ENCODE results near the gene GRK5. TPM values are rescaled to one million over a fixed set of nuclear protein-coding genes. Genes with fewer than 3 reads are reported as not detected.

GRK5 gene
- total and polyA plus RNA-seq, 8 donors, result 34.6 to 60.8 (median 54.5) TPM

DNA sequence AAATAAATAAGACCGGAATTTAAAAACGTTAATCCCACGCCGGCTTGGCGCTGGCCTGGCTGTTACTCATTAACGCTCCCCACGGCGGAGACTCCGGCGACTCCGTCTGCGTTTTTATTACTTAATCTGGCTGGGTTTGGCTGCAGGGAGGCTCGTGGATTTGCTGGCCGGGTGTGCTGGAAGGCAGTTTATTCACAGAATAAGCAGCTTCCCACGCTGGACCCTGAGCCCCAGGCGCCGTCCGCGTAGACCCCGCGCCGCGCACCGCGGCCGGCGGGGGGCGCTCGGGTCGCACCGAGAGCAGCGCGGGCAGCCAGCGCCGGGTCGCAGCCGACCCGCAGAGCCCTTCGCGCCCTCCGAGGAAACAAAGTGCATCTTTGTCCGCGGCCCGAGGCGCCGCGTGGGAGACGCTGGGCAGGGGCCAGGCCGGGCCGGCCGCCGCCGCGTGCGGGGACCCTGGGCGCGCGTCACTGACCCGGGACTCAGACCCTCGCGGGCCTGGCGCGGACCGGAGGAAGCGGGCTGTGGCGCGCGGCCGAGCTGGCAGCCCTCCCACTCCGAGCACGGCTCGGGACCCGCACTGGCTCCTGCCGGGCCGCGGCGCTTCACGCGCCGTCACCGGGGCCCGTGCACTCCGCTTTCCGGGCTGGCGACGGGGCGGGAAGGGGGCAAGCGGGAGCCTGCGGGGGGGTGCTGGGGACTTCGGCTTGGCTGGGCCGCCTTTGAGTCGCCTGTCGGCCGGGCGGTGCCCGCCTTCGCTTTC lies 587 bp upstream of the GRK5 start:
- Histone ChIP-seq H3K36me3 (no peaks in the 10 kb centered on the region), H3K4me1 (peaks cover 12 to 42% of the 10 kb centered on the region in 2 donors), H3K9me3 (no peaks in the 10 kb centered on the region), H3K27me3 (peaks cover 0 to 16% of the 10 kb centered on the region in 2 donors), H3K4me3 (peak overlapping the region; percentile 91 to 94), H3K27ac (peak overlapping the region; percentile 94 to 97)
- DNase-seq, result peak; percentile 66 to 92 (median 84)
- intact Hi-C loops (cut with DNase I), result loop anchor here in 1 of 2 donors (10.0 kb wide), 3 partner anchors 78 to 238 kb away; no protein-coding TSS in a partner anchor
- peak; percentile 73 for ATAC-seq
- TF ChIP-seq, protein P1, sequence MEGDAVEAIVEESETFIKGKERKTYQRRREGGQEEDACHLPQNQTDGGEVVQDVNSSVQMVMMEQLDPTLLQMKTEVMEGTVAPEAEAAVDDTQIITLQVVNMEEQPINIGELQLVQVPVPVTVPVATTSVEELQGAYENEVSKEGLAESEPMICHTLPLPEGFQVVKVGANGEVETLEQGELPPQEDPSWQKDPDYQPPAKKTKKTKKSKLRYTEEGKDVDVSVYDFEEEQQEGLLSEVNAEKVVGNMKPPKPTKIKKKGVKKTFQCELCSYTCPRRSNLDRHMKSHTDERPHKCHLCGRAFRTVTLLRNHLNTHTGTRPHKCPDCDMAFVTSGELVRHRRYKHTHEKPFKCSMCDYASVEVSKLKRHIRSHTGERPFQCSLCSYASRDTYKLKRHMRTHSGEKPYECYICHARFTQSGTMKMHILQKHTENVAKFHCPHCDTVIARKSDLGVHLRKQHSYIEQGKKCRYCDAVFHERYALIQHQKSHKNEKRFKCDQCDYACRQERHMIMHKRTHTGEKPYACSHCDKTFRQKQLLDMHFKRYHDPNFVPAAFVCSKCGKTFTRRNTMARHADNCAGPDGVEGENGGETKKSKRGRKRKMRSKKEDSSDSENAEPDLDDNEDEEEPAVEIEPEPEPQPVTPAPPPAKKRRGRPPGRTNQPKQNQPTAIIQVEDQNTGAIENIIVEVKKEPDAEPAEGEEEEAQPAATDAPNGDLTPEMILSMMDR (IDR thresholded peaks at IDR 0.05), result peak; percentile 75

DNA sequence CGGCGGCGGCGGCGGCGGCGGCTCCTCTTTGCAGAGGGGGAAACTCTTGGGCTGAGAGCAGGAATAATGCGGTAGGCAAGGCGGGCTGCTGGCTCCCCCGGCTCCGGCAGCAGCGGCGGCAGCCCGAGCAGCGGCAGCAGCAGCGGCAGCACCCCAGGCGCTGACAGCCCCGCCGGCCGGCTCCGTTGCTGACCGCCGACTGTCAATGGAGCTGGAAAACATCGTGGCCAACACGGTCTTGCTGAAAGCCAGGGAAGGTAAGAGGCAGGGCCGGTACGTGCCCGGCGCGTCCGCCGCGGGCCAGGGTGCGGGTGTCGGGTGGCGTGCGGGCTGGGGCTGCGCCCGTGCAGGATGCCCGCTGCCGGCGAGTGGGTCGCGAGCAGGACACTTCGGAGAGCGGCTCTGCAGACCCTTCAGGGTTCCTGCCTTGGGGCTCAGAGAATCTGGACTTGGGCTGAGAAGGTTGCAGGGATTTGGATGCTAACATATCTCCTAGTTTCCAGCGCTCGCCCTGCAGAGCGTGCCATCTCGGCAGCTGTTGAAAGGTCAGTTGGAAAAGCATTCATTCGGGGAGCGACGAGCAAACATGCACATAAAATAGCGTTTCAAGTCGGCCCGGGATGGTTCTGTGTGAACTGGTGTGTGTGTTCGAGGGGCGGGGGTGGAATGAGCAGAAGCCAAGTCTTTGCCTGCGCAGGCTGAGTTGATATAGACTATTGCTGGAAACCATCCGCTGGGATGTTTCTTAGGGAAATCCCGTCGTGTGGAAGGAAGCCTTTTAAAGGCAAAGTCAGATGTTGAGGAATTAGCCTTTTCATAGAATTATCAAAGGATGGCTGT lies 562 bp downstream of the GRK5 start:
- intact Hi-C loops (cut with DNase I), result loop anchor here in 1 of 2 donors (10.0 kb wide), 3 partner anchors 77 to 237 kb away; no protein-coding TSS in a partner anchor
- ATAC-seq (peak; percentile 12), DNase-seq (peak in 3 of 4 donors; percentile 37 to 88 (median 67))
- H3K27me3 ChIP-seq, result peaks cover 0 to 16% of the 10 kb centered on the region in 2 donors
- TF ChIP-seq, protein P1 (IDR thresholded peaks at IDR 0.05), result no peak
- no peaks in the 10 kb centered on the region for H3K36me3 ChIP-seq
- peaks cover 20 to 54% of the 10 kb centered on the region in 2 donors for H3K4me1 ChIP-seq
- no peaks in the 10 kb centered on the region for H3K9me3 ChIP-seq
- peak overlapping the region; percentile 69 to 97 for H3K27ac ChIP-seq
- H3K4me3 ChIP-seq, result peak overlapping the region; percentile 91 to 94

DNA sequence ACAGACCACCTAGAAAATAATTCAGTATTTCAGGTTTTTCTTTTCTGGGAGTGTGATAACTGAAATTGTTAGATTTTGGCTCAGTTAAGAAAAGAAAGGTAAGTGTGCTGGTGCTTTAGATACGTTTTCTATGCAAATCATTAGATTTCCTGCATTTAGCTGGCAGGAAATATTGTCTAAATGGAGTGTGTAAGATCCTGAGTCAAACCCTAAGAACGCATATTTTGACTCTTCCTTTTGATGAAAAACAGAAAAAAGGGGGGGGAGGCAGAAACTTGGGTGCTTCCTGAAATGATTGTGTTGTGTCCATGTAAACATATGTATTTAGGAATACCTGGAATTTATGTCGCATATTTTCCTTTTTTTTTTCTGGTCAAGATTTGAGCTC lies 1.2 kb downstream of the GRK5 start:
- TF ChIP-seq, protein P1 (IDR thresholded peaks at IDR 0.05), result no peak
- intact Hi-C loops (cut with DNase I), result loop anchor here in 1 of 2 donors (10.0 kb wide), 3 partner anchors 76 to 236 kb away; no protein-coding TSS in a partner anchor
- no peak for DNase-seq
- ATAC-seq, result no peak
- peak overlapping the region; percentile 69 to 97 for H3K27ac ChIP-seq
- no peaks in the 10 kb centered on the region for H3K36me3 ChIP-seq
- H3K4me3 ChIP-seq, result peak overlapping the region; percentile 91 to 94
- peaks cover 24 to 60% of the 10 kb centered on the region in 2 donors for H3K4me1 ChIP-seq
- H3K27me3 ChIP-seq, result peaks cover 0 to 16% of the 10 kb centered on the region in 2 donors
- H3K9me3 ChIP-seq, result no peaks in the 10 kb centered on the region

DNA sequence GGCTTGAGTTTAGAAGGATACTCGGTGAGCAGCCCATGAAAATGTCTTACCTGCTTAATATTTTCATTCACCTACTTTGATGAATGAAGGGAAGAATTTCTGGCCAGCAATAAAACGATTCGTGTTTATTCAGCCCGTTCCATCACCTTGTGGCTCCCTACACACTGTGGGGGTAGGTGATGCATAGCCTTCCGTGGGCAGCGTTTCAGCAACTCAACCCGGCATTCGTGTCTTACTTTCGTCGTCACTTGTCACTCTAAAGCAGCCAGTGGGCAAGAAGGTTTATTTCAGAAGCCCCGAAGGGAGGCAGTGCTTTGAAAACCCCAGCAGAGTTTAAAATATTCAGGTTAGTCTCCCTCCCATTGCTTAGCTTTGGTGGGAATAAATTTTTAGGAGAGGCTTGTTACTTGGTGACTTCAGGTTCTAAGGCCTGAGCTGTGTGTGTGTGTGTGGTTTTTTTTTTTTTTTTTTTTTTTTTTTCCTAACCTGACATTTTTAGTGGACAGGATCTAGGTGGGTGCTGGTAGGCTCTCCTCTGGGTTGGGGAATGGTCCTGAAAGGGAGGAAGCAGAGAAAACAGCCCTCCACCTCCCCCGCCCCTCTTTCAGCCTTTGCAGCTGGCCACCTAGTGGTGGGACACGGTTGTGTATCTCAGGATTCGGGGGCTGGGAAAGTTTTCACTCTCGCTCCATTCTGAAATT lies 1.8 kb downstream of the GRK5 start:
- DNase-seq (peak in 2 of 4 donors; percentile 51 to 82), ATAC-seq (peak; percentile 8)
- Histone ChIP-seq H3K4me1 (peaks cover 25 to 66% of the 10 kb centered on the region in 2 donors), H3K9me3 (no peaks in the 10 kb centered on the region), H3K36me3 (no peaks in the 10 kb centered on the region), H3K27me3 (peaks cover 0 to 16% of the 10 kb centered on the region in 2 donors), H3K27ac (peak overlapping the region; percentile 69 to 97), H3K4me3 (peak overlapping the region; percentile 91 to 94)
- TF ChIP-seq, protein P1 (IDR thresholded peaks at IDR 0.05), result peak; percentile 63 to 79
- intact Hi-C loops (cut with DNase I), result loop anchor here in 1 of 2 donors (10.0 kb wide), 3 partner anchors 76 to 236 kb away; no protein-coding TSS in a partner anchor

All from left lung (tissue), 10 donors.